ENCODE results near the gene GIMD1.

The GIMD1 gene

GRCh38 chr4:106314960-106315359 lies 53.6 kb downstream of the GIMD1 start:
- no peak for DNase-seq (ENCODE audit: low spot score)

DNA sequence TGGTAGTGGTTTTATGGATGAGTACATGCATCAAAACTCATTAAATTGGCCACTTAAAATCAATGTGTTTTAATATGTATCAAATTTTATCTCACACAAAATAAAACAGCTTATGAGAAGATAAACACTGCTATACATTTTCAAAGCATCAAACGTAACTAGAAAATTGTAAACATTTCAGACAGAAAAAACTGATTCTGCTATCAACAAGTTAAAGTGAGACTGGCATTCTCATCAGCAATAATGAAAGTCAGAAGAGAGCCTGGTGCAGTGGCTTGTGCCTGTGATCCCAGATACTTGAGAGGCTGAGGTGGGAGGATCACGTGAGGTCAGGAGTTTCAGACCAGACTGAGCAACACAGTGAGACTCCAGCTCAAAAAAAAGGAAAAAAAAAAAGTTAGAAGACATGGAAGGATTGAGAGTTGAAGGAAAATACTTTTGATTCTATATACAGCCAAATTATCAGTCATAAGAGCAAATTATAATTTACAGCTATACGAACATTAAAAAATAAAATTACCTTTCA lies 55.5 kb downstream of the GIMD1 start:
- DNase-seq (ENCODE audit: low spot score) = no peak

GRCh38 chr4:106312377-106312776 lies 56.2 kb downstream of the GIMD1 start:
- no peak for DNase-seq (ENCODE audit: low spot score)

Measured in CD4-positive, alpha-beta T cell treated with Interleukin-6 at 100 ng/mL for 8 hours (primary cell).